GM13976 (cell line): ENCODE measurements around the gene PFN1.

Experiments
- DNase-seq: peaks from one replicate; pipeline ENCODE4 v3.0.0; 2012; ENCODE audit warnings: low spot score
- in situ Hi-C: fragments of 300-500 bp; cut with MboI; formaldehyde crosslinking; loops from one replicate; pipeline ENCODE4 v1.12.0; 2022; ENCODE audit warnings: low sequenced_read_pairs, mixed read lengths, inconsistent platforms; ENCODE audit not compliant: unreplicated experiment
- TF ChIP-seq, protein P1 (sequence below): IDR thresholded peaks from 2 replicates; pipeline ENCODE4 v1.5.1; 2012; ENCODE audit warnings: borderline replicate concordance, mild to moderate bottlenecking; ENCODE audit not compliant: insufficient read depth; ENCODE audit errors: extremely low read depth, missing control alignments, control extremely low read depth

PFN1 gene

DNA sequence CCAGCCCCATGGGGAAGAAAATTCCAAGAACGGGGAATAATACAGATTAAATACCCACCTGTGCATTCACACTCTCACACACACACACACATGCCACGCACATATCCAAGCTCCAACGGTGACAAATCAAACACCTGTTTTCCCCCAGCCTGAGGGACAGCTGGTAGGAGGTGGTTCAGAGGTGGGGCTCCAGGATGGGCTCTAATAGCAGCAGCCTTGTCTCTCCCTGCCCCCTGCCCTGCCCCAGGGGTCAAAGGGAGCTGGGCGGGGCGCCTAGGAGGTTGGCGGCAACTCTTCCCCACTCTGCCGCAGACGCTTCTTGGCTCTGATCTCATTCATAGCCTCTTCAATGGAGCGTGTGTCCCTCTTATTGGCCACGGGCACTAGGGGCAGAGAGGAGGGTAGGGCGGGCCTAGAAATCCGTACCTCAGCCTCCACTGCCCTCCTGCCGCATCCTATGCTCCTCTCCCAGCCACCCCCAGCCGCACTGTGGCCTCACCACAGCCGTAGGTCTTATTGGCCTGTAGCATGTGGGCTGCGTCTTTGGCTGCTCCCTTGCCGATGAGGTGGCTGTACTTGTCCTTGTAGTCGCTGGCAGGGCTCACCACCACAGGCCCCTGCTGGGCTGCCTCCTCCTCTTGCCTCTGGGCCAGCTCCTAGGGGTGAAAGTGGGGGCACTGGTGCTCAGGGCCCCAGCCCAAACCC lies 11.1 kb upstream of the PFN1 start:
- DNase-seq: no peak
- in situ Hi-C loops: no loop called here
- TF ChIP-seq, protein P1, sequence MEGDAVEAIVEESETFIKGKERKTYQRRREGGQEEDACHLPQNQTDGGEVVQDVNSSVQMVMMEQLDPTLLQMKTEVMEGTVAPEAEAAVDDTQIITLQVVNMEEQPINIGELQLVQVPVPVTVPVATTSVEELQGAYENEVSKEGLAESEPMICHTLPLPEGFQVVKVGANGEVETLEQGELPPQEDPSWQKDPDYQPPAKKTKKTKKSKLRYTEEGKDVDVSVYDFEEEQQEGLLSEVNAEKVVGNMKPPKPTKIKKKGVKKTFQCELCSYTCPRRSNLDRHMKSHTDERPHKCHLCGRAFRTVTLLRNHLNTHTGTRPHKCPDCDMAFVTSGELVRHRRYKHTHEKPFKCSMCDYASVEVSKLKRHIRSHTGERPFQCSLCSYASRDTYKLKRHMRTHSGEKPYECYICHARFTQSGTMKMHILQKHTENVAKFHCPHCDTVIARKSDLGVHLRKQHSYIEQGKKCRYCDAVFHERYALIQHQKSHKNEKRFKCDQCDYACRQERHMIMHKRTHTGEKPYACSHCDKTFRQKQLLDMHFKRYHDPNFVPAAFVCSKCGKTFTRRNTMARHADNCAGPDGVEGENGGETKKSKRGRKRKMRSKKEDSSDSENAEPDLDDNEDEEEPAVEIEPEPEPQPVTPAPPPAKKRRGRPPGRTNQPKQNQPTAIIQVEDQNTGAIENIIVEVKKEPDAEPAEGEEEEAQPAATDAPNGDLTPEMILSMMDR: no peak

- DNase-seq: no peak
- TF ChIP-seq, protein P1: no peak
- in situ Hi-C loops: no loop called here
Observed at GRCh38 chr17:4958102-4958501, 9.8 kb upstream of the PFN1 start.

- TF ChIP-seq, protein P1: no peak
- in situ Hi-C loops: no loop called here
- DNase-seq: no peak
Observed at GRCh38 chr17:4956493-4957061, 8.2 kb upstream of the PFN1 start.

- in situ Hi-C loops: no loop called here
- TF ChIP-seq, protein P1: no peak
- no peak for DNase-seq
Observed at GRCh38 chr17:4955091-4955490, 6.8 kb upstream of the PFN1 start.

- no peak for DNase-seq
- in situ Hi-C loops: no loop called here
- TF ChIP-seq, protein P1: no peak
Observed at GRCh38 chr17:4953451-4953961, 5.2 kb upstream of the PFN1 start.

GRCh38 chr17:4951486-4951885 lies 3.2 kb upstream of the PFN1 start:
- in situ Hi-C loops: no loop called here
- no peak for DNase-seq
- TF ChIP-seq, protein P1: no peak
